Fibroblast of lung (primary cell): ENCODE results near the gene TPO. TPM values are rescaled to one million over a fixed set of nuclear protein-coding genes. Genes with fewer than 3 reads are reported as not detected.

Experiments
- DNase-seq, 2 donors: peaks; one replicate each; pipeline versions ENCODE4 v3.0.0 to v3.0.0-alpha.2; 2010; ENCODE audit warnings: low read depth in 2 of 2
- H2AFZ ChIP-seq: 2 replicates; pipeline ENCODE4 v1.5.1; 2012; ENCODE audit warnings: low read length, control low read depth, inconsistent platforms
- H3K27ac ChIP-seq: 2 replicates; pipeline ENCODE4 v1.5.1; 2011; ENCODE audit warnings: low read length, control low read depth; ENCODE audit not compliant: insufficient read depth
- H3K27me3 ChIP-seq: 2 replicates; pipeline ENCODE4 v1.5.1; 2011; ENCODE audit warnings: mild to moderate bottlenecking, low read length; ENCODE audit not compliant: control insufficient read depth, insufficient read depth
- H3K36me3 ChIP-seq: 2 replicates; pipeline ENCODE4 v1.5.1; 2011; ENCODE audit warnings: low read length; ENCODE audit not compliant: control insufficient read depth, insufficient read depth
- H3K4me1 ChIP-seq: 2 replicates; pipeline ENCODE4 v1.5.1; 2011; ENCODE audit warnings: low read length; ENCODE audit not compliant: control insufficient read depth, insufficient read depth; ENCODE audit errors: extremely low read depth
- H3K4me2 ChIP-seq: 2 replicates; pipeline ENCODE4 v1.5.1; 2011; ENCODE audit warnings: low read length, control low read depth; ENCODE audit not compliant: insufficient read depth; ENCODE audit errors: extremely low read depth
- H3K4me3 ChIP-seq, 4 experiments: fragments of 200-600 bp in 1 of 4; sonication (generic) in 1 of 4; replicated peaks in 1 of 4; 2 replicates each; pipeline ENCODE4 v1.5.1; 2011 to 2016; ENCODE audit warnings: low read length in 4 of 4, low read depth in 3 of 4, mild to moderate bottlenecking in 3 of 4, control low read depth in 2 of 4, inconsistent platforms in 1 of 4, mixed read lengths in 1 of 4; ENCODE audit not compliant: insufficient read depth in 1 of 4; ENCODE audit errors: control extremely low read depth in 1 of 4
- H3K79me2 ChIP-seq: 2 replicates; pipeline ENCODE4 v1.5.1; 2012; ENCODE audit warnings: mild to moderate bottlenecking, low read length, inconsistent platforms; ENCODE audit not compliant: control insufficient read depth, insufficient read depth
- H3K9ac ChIP-seq: 2 replicates; pipeline ENCODE4 v1.5.1; 2011; ENCODE audit warnings: mild to moderate bottlenecking, low read length, control low read depth; ENCODE audit not compliant: insufficient read depth
- H3K9me3 ChIP-seq: 2 replicates; pipeline ENCODE4 v1.5.1; 2012; ENCODE audit warnings: low read depth, low read length; ENCODE audit not compliant: control insufficient read depth, insufficient read depth
- H4K20me1 ChIP-seq: 2 replicates; pipeline ENCODE4 v1.5.1; 2011; ENCODE audit warnings: low read length; ENCODE audit not compliant: control insufficient read depth, insufficient read depth; ENCODE audit errors: extremely low read depth
- EZH2 ChIP-seq: IDR thresholded peaks from 2 replicates; pipeline ENCODE4 v1.5.1; 2012; ENCODE audit warnings: low read length, control low read depth, mild to moderate bottlenecking; ENCODE audit errors: missing control alignments
- polyA plus RNA-seq, 2 donors: library from polyadenylated mRNA; depleted of rRNA in 1 of 2; stranded (reverse) in 1 of 2; unstranded in 1 of 2; fragments of >200 nt; gene quantifications; 2 replicates each; pipeline ENCODE4 v1.2.1, GENCODE V29; 2011 to 2012; ENCODE audit warnings: missing spikeins in 1 of 2
- total RNA-seq: library from RNA; depleted of rRNA; stranded (reverse); fragments of >200 nt; gene quantifications from 2 replicates; pipeline ENCODE4 v1.2.1, GENCODE V29; 2014
- TF ChIP-seq, protein P1 (sequence below), 2 donors: IDR thresholded peaks in 1 of 2; conservative IDR thresholded peaks in 1 of 2; 1 replicate in 1 of 2; 2 replicates in 1 of 2; pipeline ENCODE4 v1.5.1; 2011 to 2012; ENCODE audit warnings: low read length in 2 of 2, control low read depth in 1 of 2, inconsistent platforms in 1 of 2, low read depth in 1 of 2, mild to moderate bottlenecking in 1 of 2

The TPO gene
- total and polyA plus RNA-seq, 2 donors (not counting 1 experiment from before 2014, with no cell fraction given): not detected

DNA sequence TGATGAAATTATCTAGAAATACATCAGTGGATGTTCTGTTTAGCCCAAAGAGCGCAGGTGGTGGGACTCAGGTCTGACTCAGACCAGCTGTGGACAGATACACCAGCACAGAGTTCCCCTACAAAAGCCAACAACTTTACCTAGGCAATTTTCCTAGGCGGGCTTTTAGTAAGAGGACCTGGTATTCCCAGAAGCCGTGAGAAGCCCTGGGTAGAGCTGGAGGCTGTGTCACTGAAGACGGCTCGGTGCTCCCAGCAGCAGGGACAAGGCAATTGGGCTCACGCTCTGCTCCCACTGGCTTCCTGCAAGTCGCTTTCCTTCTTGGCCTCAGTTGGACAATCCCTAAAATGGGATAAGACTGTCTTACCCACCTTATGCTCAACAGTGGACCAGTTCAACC lies 41.1 kb downstream of the TPO start:
- DNase-seq: no peak
- Histone ChIP-seq H4K20me1 (no peaks in the 10 kb centered on the region), H3K9me3 (no peaks in the 10 kb centered on the region), H3K9ac (no peak overlapping the region), H3K4me1 (no peaks in the 10 kb centered on the region), H2AFZ (no peak overlapping the region), H3K27ac (no peak overlapping the region), H3K4me2 (no peak overlapping the region), H3K27me3 (no peaks in the 10 kb centered on the region), H3K4me3 (no peak overlapping the region), H3K79me2 (no peaks in the 10 kb centered on the region), H3K36me3 (no peaks in the 10 kb centered on the region)
- TF ChIP-seq EZH2: no peak
- TF ChIP-seq, protein P1, sequence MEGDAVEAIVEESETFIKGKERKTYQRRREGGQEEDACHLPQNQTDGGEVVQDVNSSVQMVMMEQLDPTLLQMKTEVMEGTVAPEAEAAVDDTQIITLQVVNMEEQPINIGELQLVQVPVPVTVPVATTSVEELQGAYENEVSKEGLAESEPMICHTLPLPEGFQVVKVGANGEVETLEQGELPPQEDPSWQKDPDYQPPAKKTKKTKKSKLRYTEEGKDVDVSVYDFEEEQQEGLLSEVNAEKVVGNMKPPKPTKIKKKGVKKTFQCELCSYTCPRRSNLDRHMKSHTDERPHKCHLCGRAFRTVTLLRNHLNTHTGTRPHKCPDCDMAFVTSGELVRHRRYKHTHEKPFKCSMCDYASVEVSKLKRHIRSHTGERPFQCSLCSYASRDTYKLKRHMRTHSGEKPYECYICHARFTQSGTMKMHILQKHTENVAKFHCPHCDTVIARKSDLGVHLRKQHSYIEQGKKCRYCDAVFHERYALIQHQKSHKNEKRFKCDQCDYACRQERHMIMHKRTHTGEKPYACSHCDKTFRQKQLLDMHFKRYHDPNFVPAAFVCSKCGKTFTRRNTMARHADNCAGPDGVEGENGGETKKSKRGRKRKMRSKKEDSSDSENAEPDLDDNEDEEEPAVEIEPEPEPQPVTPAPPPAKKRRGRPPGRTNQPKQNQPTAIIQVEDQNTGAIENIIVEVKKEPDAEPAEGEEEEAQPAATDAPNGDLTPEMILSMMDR (conservative IDR thresholded peaks at IDR 0.05 in 1 of 2, IDR thresholded peaks at IDR 0.05 in 1 of 2; ENCODE audit: low read depth in 1 of 2, low read length in 2 of 2): no peak

DNA sequence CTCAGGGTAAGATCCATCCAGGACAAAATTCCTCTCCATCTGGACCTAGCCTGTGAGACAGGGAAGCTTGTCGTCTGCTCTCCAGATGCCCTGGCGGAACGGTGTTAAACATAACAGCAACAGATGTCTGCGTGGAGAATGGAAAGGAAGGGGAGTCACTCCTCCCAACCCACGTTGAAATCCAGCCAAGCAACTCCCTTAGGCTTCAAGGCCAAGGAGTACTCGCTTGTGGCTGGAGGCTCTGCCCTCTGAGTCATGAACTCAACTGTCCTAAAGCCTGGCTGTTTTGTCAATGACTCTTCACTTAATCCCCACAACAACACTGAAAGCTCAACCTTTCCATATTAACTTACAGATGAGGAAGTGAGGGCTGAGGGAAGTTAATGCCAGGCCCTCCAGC lies 42.2 kb downstream of the TPO start:
- no peaks in the 10 kb centered on the region for H3K79me2 ChIP-seq
- no peak overlapping the region for H3K9ac ChIP-seq
- no peak overlapping the region for H2AFZ ChIP-seq
- TF ChIP-seq, protein P1 (conservative IDR thresholded peaks at IDR 0.05 in 1 of 2, IDR thresholded peaks at IDR 0.05 in 1 of 2; ENCODE audit: low read depth in 1 of 2, low read length in 2 of 2): no peak
- TF ChIP-seq EZH2: no peak
- no peaks in the 10 kb centered on the region for H4K20me1 ChIP-seq
- H3K27me3 ChIP-seq: no peaks in the 10 kb centered on the region
- H3K36me3 ChIP-seq: no peaks in the 10 kb centered on the region
- no peak overlapping the region for H3K4me2 ChIP-seq
- H3K4me3 ChIP-seq: no peak overlapping the region
- no peaks in the 10 kb centered on the region for H3K9me3 ChIP-seq
- H3K27ac ChIP-seq: no peak overlapping the region
- no peaks in the 10 kb centered on the region for H3K4me1 ChIP-seq
- no peak for DNase-seq

- no peaks in the 10 kb centered on the region for H3K9me3 ChIP-seq
- H3K27ac ChIP-seq: no peak overlapping the region
- H3K79me2 ChIP-seq: no peaks in the 10 kb centered on the region
- no peaks in the 10 kb centered on the region for H4K20me1 ChIP-seq
- no peaks in the 10 kb centered on the region for H3K36me3 ChIP-seq
- H2AFZ ChIP-seq: no peak overlapping the region
- no peaks in the 10 kb centered on the region for H3K4me1 ChIP-seq
- no peak overlapping the region for H3K9ac ChIP-seq
- TF ChIP-seq, protein P1 (conservative IDR thresholded peaks at IDR 0.05 in 1 of 2, IDR thresholded peaks at IDR 0.05 in 1 of 2; ENCODE audit: low read depth in 1 of 2, low read length in 2 of 2): no peak
- TF ChIP-seq EZH2: no peak
- H3K27me3 ChIP-seq: no peaks in the 10 kb centered on the region
- no peak overlapping the region for H3K4me2 ChIP-seq
- H3K4me3 ChIP-seq: no peak overlapping the region
- no peak for DNase-seq
Observed at GRCh38 chr2:1458432-1458831, 45.2 kb downstream of the TPO start.
